ENCODE results near the gene ANAPC2.

The ANAPC2 gene

DNA sequence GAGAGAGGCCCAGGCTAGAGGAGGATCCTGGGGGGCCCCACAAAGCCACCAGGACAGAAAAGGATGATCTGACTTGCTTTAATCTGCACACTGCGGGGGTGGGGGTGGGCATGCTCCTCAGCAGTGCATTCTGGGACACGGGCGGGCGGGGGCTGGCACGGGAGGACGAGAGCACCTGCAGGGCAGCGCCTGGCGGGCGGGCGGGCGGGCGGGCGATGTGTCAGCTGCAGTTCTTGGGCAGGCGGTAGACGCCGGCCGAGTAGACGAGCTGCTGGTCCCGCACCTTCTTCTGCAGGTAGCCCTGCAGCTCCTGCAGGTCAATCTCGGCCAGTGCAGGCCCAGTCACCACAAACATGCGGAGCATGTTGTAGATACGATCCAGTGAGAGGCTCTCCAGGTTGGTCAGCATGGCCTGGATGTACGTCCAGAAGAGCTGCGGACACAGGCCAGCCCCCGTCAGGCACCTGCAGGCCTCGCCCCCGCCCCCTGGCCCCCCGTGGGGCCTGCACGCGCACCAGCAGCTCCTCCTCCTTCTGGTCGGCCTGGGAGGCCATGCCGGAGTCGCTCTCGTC lies 13.6 kb downstream of the ANAPC2 start:
- H3K4me1 ChIP-seq (ENCODE audit: control insufficient read depth, insufficient read depth, low read length) = no peaks in the 10 kb centered on the region
- H3K27me3 ChIP-seq (ENCODE audit: control insufficient read depth, insufficient read depth, low read length) = peaks cover 53% of the 10 kb centered on the region
- H3K4me2 ChIP-seq (ENCODE audit: low read length) = no peak overlapping the region
- no peak overlapping the region for H3K9ac ChIP-seq (ENCODE audit: low read depth, low read length)
- no peak overlapping the region for H3K4me3 ChIP-seq (ENCODE audit: low read length)
- peaks cover 27% of the 10 kb centered on the region for H3K36me3 ChIP-seq (ENCODE audit: insufficient read depth, low read length)
- no peaks in the 10 kb centered on the region for H3K9me3 ChIP-seq (replicated peaks; ENCODE audit: low read length)

DNA sequence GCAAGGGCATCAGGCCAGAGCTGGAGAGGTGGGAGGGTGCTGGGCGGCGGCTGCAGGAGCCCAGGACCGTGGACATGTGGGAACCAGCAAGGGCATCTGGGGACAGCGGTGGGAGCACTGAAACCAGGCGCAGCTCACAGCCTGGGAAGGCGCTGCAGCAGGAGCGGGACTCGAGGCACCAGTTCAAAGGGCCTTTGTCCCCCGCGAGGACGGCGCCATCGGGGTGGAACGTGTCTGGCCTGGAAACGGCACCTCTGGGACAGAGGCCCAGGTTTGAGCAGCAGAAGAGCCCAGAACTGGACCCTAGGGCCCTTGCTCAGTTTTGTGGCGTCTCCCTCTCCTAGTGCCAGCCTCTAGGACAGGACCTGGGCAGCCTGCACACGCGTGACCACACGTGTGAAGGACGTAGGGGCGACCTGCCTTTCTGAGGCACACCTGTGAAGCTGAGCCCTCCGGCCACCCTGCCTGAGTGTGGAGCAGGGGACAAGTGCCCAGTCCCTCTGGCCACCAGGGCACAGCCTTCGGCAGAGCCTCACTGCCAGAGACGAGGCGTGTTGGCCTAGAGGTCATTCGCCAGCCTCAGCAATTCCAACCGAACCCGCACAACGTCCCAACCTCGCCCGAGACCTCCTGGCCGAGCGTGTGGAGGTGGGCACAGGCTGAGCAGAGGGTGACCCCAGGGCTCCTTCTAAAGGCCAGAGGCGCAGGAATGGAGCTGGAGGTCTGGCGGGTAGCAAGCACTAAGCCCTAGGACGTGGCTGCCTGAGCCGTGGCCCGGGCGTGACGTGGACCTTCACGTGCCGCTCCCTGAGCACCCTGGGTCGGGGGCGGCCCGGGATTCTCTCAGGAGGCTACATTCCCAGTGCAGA lies 14.3 kb downstream of the ANAPC2 start:
- peaks cover 5% of the 10 kb centered on the region for H3K4me1 ChIP-seq (ENCODE audit: control insufficient read depth, insufficient read depth, low read length)
- no peak overlapping the region for H3K4me3 ChIP-seq (ENCODE audit: low read length)
- no peak overlapping the region for H3K9ac ChIP-seq (ENCODE audit: low read depth, low read length)
- no peak overlapping the region for H3K4me2 ChIP-seq (ENCODE audit: low read length)
- no peaks in the 10 kb centered on the region for H3K9me3 ChIP-seq (replicated peaks; ENCODE audit: low read length)
- H3K36me3 ChIP-seq (ENCODE audit: insufficient read depth, low read length) = peaks cover 19% of the 10 kb centered on the region
- peaks cover 61% of the 10 kb centered on the region for H3K27me3 ChIP-seq (ENCODE audit: control insufficient read depth, insufficient read depth, low read length)

DNA sequence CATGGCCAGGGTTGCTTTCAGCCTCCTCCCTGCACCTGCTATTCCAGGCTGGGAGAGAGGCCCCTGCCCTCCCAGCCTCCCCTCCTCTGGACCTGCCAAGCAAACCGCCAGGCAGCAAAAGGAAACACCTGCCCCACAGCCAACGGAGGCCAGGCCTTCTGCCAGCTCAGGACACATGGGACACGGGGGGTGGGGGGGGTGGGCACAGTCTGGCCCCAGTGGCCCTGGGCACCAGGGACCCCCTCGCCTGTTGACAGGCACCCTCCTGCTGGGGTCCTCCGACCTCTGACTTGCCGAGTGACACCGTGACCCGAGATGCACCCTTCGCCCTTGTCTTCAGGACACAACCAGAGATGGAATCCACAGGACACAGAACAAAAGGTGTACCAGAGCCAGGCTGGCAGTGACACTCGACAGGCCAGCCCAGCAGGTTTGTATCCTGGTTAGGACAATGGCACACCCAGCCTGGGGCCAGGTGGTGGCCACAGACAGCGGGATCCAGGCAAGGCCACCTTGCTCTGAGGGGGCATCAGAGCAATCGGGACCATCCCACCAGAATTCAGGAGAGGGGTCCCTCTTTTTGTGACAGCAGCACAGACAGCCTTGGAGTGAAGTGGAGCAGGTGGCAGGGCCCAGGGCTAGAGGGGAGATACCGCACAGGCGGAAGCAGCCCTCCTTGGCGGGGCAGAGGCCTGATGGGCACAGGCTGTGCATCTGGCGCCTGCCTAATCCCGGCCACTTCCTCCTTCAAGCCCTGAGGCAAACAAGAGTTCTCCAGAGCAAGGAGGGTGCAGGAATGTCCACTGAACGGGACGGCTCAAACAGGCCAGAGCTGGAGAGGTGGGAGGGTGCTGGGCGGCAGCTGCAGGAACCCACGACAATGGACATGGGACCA lies 15.2 kb downstream of the ANAPC2 start:
- H3K27me3 ChIP-seq (ENCODE audit: control insufficient read depth, insufficient read depth, low read length) = peaks cover 67% of the 10 kb centered on the region
- peaks cover 11% of the 10 kb centered on the region for H3K4me1 ChIP-seq (ENCODE audit: control insufficient read depth, insufficient read depth, low read length)
- peaks cover 11% of the 10 kb centered on the region for H3K36me3 ChIP-seq (ENCODE audit: insufficient read depth, low read length)

DNA sequence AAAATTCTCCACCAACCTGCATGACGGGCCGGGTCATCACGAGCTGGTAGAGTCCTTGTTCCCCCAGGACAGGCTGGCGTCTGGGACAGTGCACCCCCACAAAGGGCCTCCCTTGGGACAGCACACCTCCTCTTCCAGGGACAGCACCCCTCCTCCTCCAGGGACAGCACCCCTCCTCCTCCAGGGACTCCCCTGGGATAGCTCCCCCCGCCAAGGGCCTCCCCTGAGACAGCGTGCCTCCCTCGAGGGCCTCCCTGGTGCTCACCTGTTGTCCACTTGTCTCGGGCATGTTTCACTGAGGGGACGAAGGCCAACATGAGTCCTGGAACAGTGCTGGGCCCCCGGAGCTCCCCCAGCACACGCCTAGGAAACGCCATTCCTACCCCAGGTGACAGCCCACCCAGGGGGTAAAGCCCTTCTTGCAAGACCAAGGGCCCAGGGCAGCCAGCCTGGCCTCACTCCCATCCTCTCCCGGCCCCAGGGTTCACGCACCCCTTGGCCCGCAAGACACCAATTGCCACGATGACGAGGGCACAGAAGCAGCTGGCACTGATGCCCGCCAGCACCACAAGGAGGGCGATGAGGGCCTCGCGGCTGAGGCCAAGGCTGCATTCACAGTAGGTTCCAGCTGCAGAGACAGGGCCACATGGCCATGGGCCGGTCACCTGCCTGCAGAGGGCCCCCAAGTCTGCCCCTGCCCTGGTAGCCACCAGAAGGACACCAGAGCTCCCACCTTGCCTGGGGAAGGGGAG lies 17.0 kb downstream of the ANAPC2 start:
- Histone ChIP-seq H3K4me3 (ENCODE audit: low read length) (no peak overlapping the region), H3K4me2 (ENCODE audit: low read length) (no peak overlapping the region), H3K9ac (ENCODE audit: low read depth, low read length) (no peak overlapping the region), H3K9me3 (replicated peaks; ENCODE audit: low read length) (no peaks in the 10 kb centered on the region), H3K4me1 (ENCODE audit: control insufficient read depth, insufficient read depth, low read length) (peaks cover 11% of the 10 kb centered on the region), H3K27me3 (ENCODE audit: control insufficient read depth, insufficient read depth, low read length) (peaks cover 77% of the 10 kb centered on the region), H3K36me3 (ENCODE audit: insufficient read depth, low read length) (no peaks in the 10 kb centered on the region)

More for the DNA sequence above, 15.2 kb downstream of the ANAPC2 start:
- Histone ChIP-seq H3K4me2 (ENCODE audit: low read length) (no peak overlapping the region), H3K9ac (ENCODE audit: low read depth, low read length) (no peak overlapping the region), H3K4me3 (ENCODE audit: low read length) (no peak overlapping the region), H3K9me3 (replicated peaks; ENCODE audit: low read length) (no peaks in the 10 kb centered on the region)

DNA sequence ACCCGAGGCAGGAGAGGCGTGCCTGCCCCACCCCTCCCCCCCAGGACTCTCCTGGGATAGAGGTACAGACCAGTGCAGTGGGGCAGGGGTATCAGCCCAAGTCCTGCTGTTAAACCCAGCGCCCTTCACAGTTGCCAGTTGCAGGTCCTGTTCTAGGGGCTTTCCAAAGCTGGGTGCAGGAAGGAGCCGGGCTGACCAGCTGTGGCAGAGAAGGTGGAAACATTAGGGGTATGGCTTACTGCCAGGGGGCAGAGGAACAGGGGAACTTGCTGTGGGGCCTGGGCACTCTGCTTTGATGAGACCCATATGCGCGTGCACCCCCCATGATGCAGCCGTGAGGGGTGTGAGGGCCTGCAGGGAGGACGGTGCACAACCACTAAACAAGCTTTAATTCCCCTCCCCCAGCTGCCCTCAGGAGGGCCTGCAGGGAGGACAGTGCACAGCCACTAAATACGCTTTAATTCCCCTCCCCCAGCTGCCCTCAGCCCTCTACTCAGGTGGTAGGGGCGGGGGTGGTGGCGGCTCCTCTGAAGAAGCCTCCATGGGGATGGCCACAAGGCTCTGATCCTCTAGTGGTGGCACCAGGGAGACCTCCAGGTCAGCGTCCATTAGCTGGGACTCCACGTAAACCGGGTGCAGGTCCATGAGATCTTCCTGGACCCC lies 17.7 kb downstream of the ANAPC2 start:
- Histone ChIP-seq H3K4me2 (ENCODE audit: low read length) (no peak overlapping the region), H3K4me1 (ENCODE audit: control insufficient read depth, insufficient read depth, low read length) (peaks cover 11% of the 10 kb centered on the region), H3K36me3 (ENCODE audit: insufficient read depth, low read length) (no peaks in the 10 kb centered on the region), H3K27me3 (ENCODE audit: control insufficient read depth, insufficient read depth, low read length) (peaks cover 82% of the 10 kb centered on the region), H3K9ac (ENCODE audit: low read depth, low read length) (no peak overlapping the region), H3K4me3 (ENCODE audit: low read length) (no peak overlapping the region), H3K9me3 (replicated peaks; ENCODE audit: low read length) (no peaks in the 10 kb centered on the region)

DNA sequence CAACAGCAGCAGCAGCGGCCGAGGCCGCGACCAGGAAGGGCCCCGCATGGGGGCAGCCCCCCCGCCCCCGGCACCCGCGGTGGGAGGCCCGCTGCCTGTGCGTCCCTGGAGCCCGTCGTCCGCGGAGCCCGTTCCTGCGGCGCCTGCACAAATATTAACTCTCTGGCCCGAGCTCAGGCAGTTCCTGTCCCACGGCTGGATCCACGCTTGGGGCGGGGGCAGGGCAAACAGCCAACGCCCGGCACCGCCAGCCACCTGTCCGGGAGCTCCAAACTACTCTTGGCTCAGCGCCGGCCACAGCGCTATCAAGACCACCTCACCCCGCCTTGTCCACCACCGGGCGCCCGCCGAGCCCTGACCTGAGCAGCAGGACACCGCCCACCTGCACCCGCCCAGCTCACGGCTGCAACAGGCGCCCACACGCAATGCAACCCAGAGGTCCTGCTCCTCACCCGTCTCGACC lies 18.4 kb downstream of the ANAPC2 start, which contains the start of gene LRRC26:
Gene LRRC26 (minus strand): TSS at position 156 of the 463 bp plus-strand sequence. CDS start 108 bp downstream, at position 48.
- peaks cover 82% of the 10 kb centered on the region for H3K27me3 ChIP-seq (ENCODE audit: control insufficient read depth, insufficient read depth, low read length)
- peak within 1 kb of the TSS; percentile 19 for H3K4me3 ChIP-seq (ENCODE audit: low read length)
- H3K36me3 ChIP-seq (ENCODE audit: insufficient read depth, low read length) = no peaks in the 10 kb centered on the region
- H3K4me1 ChIP-seq (ENCODE audit: control insufficient read depth, insufficient read depth, low read length) = peaks cover 11% of the 10 kb centered on the region
- H3K4me2 ChIP-seq (ENCODE audit: low read length) = peak within 1 kb of the TSS; percentile 61
- H3K9ac ChIP-seq (ENCODE audit: low read depth, low read length) = no peak within 1 kb of the TSS
- H3K9me3 ChIP-seq (replicated peaks; ENCODE audit: low read length) = no peaks in the 10 kb centered on the region

DNA sequence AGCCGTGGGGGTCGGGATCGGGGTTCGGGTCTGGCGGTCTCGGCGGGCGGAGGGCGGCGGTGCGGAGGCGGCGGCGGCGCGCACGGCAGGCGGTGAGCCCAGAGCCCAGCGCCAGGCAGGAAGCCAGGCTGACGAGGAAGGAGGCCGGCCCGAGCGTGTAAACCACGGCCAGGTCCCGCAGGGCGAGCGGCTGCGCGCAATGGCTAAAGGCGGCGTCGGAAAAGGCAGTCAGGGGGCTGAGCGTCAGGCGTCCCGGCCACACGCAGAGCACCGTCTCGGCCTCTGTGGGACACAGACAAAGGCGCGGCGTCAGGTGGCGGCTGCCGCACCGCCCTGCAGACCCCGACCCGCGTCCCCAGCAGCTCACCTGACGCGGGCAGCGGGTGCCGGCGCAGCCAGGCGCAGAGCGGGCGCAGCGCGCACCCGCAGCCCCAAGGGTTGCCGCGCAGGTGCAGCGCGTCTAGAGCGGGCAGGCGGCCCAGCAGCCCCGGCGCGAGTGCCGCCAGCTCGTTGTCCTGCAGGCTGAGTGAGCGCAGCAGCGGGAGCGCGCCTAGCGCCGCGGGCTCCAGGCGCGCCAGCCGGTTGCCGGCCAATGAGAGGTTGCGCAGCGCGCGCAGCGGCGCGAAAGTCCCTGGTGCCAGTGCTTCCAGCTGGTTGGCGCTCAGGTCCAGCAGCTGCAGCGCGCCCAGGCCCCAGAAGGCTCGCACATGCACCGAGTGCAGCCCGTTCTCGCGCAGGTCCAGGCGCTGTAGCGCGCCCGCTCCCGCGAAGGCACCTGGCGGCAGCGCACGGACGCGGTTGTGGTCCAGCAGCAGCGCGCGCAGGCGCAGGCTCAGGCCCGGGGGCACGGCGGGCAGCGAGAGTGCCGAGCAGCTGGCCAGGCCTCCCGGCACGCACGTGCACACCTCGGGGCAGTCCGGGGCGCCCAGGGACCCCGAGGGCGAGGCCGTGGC lies 19.2 kb downstream of the ANAPC2 start:
- Histone ChIP-seq H3K4me1 (ENCODE audit: control insufficient read depth, insufficient read depth, low read length) (peaks cover 11% of the 10 kb centered on the region), H3K9ac (ENCODE audit: low read depth, low read length) (no peak overlapping the region), H3K36me3 (ENCODE audit: insufficient read depth, low read length) (no peaks in the 10 kb centered on the region), H3K4me3 (ENCODE audit: low read length) (peak overlapping the region; percentile 19), H3K4me2 (ENCODE audit: low read length) (peak overlapping the region; percentile 61), H3K9me3 (replicated peaks; ENCODE audit: low read length) (no peaks in the 10 kb centered on the region), H3K27me3 (ENCODE audit: control insufficient read depth, insufficient read depth, low read length) (peaks cover 85% of the 10 kb centered on the region)

DNA sequence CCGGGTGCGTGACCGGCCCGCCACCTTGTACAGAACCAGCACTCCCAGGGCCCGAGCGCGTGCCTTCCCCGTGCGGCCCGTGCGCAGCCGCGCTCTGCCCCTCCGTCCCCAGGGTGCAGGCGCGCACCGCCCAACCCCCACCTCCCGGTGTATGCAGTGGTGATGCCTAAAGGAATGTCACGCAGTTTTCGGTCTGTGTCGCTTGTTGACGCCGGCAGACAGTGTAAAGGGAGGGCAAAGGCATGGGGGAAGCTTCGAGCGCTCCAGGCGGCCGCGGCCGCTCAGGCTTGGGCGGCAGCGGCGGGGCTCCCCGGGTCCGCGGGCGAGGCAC lies 19.8 kb downstream of the ANAPC2 start:
- H3K27me3 ChIP-seq (ENCODE audit: control insufficient read depth, insufficient read depth, low read length) = peaks cover 85% of the 10 kb centered on the region
- peak overlapping the region; percentile 61 for H3K4me2 ChIP-seq (ENCODE audit: low read length)
- H3K4me1 ChIP-seq (ENCODE audit: control insufficient read depth, insufficient read depth, low read length) = peaks cover 11% of the 10 kb centered on the region
- H3K36me3 ChIP-seq (ENCODE audit: insufficient read depth, low read length) = no peaks in the 10 kb centered on the region
- no peak overlapping the region for H3K4me3 ChIP-seq (ENCODE audit: low read length)
- H3K9me3 ChIP-seq (replicated peaks; ENCODE audit: low read length) = no peaks in the 10 kb centered on the region
- H3K9ac ChIP-seq (ENCODE audit: low read depth, low read length) = no peak overlapping the region

DNA sequence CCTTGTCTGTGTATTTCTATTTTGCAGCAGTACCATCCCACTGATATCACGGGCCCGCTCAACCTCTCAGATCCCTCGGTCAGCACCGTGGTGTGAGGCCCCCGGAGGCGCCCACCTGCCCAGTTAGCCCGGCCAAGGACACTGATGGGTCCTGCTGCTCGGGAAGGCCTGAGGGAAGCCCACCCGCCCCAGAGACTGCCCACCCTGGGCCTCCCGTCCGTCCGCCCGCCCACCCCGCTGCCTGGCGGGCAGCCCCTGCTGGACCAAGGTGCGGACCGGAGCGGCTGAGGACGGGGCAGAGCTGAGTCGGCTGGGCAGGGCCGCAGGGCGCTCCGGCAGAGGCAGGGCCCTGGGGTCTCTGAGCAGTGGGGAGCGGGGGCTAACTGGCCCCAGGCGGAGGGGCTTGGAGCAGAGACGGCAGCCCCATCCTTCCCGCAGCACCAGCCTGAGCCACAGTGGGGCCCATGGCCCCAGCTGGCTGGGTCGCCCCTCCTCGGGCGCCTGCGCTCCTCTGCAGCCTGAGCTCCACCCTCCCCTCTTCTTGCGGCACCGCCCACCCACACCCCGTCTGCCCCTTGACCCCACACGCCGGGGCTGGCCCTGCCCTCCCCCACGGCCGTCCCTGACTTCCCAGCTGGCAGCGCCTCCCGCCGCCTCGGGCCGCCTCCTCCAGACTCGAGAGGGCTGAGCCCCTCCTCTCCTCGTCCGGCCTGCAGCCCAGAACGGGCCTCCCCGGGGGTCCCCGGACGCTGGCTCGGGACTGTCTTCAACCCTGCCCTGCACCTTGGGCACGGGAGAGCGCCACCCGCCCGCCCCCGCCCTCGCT lies 20.4 kb downstream of the ANAPC2 start:
- H3K9ac ChIP-seq (ENCODE audit: low read depth, low read length) = no peak overlapping the region
- peaks cover 11% of the 10 kb centered on the region for H3K4me1 ChIP-seq (ENCODE audit: control insufficient read depth, insufficient read depth, low read length)
- peaks cover 87% of the 10 kb centered on the region for H3K27me3 ChIP-seq (ENCODE audit: control insufficient read depth, insufficient read depth, low read length)
- H3K4me2 ChIP-seq (ENCODE audit: low read length) = no peak overlapping the region
- no peak overlapping the region for H3K4me3 ChIP-seq (ENCODE audit: low read length)
- H3K36me3 ChIP-seq (ENCODE audit: insufficient read depth, low read length) = no peaks in the 10 kb centered on the region
- H3K9me3 ChIP-seq (replicated peaks; ENCODE audit: low read length) = no peaks in the 10 kb centered on the region
